ENCODE results near the gene VPS29.
A peak's percentile ranks its signal among the peaks of the same experiment; 100 is the strongest.
"Not testable (repeated sequence)": the region's sequence is repeated elsewhere in the genome, so short reads cannot be mapped to it uniquely, and the experiment has no call there.

The VPS29 gene

GRCh38 chr12:110520876-110521712 is 19.2 kb upstream of the VPS29 start:
- DNase-seq = peak; percentile 47 to 52

GRCh38 chr12:110518014-110518413 is 16.1 kb upstream of the VPS29 start:
- DNase-seq = not testable (repeated sequence)

- no peak for DNase-seq
Measured at GRCh38 chr12:110516995-110517394, 15.1 kb upstream of the VPS29 start.

- DNase-seq = no peak
Measured at GRCh38 chr12:110514363-110514762, 12.5 kb upstream of the VPS29 start.

GRCh38 chr12:110513842-110514241 is 11.9 kb upstream of the VPS29 start:
- DNase-seq = no peak

- DNase-seq = no peak
Measured at GRCh38 chr12:110508071-110508586, 6.2 kb upstream of the VPS29 start.

- no peak for DNase-seq
Measured at GRCh38 chr12:110505332-110505731, 3.4 kb upstream of the VPS29 start.

- no peak for DNase-seq
Measured at GRCh38 chr12:110503432-110503831, 1.5 kb upstream of the VPS29 start.

GRCh38 chr12:110501399-110501751 is 536 bp downstream of the VPS29 start:
- no peak for DNase-seq

- DNase-seq = no peak
Measured at GRCh38 chr12:110498984-110499706, 2.8 kb downstream of the VPS29 start.

- no peak for DNase-seq
Measured at GRCh38 chr12:110475426-110475825, 26.5 kb downstream of the VPS29 start.

- DNase-seq = peak; percentile 93 to 97
Measured at GRCh38 chr12:110468214-110469048, 33.5 kb downstream of the VPS29 start, which contains the start of the genes FAM216A and GPN3. FAM216A (plus strand) TSS chr12:110468845; CDS start chr12:110468876, 31 bp downstream. GPN3 (minus strand) TSS chr12:110468257; CDS start chr12:110468203, 54 bp downstream.

- DNase-seq = no peak
Measured at GRCh38 chr12:110467847-110468213, 34.1 kb downstream of the VPS29 start.

GRCh38 chr12:110466791-110467190 is 35.1 kb downstream of the VPS29 start:
- no peak for DNase-seq

- not testable (repeated sequence) for DNase-seq
Measured at GRCh38 chr12:110465765-110466164, 36.1 kb downstream of the VPS29 start.

GRCh38 chr12:110465024-110465423 is 36.9 kb downstream of the VPS29 start:
- no peak for DNase-seq

- not testable (repeated sequence) for DNase-seq
Measured at GRCh38 chr12:110461189-110461588, 40.7 kb downstream of the VPS29 start.

GRCh38 chr12:110458756-110459155 is 43.2 kb downstream of the VPS29 start:
- no peak for DNase-seq

- no peak for DNase-seq
Measured at GRCh38 chr12:110453569-110454296, 48.2 kb downstream of the VPS29 start.

- no peak for DNase-seq
Measured at GRCh38 chr12:110451263-110451662, 50.6 kb downstream of the VPS29 start.

GRCh38 chr12:110449799-110450497 is 52.0 kb downstream of the VPS29 start, which contains the start of gene ARPC3:
ARPC3 (minus strand) TSS chr12:110450337; CDS start chr12:110450260, 77 bp downstream.
- DNase-seq = peak; percentile 95 to 96

Measured in activated CD4-positive, alpha-beta T cell treated with anti-CD3 and anti-CD28 coated beads, Interleukin-2, amount 50 U/mL, for 48 hours (primary cell).